GM08714 (cell line): ENCODE measurements around the gene LITAF.
"Not testable (repeated sequence)": the region's sequence is repeated elsewhere in the genome, so short reads cannot be mapped to it uniquely, and the experiment has no call there.

Source experiments
- H3K4me3 ChIP-seq: fragments of 200-500 bp; sonication (Bioruptor generic); 2 replicates; pipeline ENCODE4 v1.5.1; 2014; ENCODE audit warnings: mild to moderate bottlenecking, low read length, inconsistent platforms
- ZNF274 ChIP-seq: IDR thresholded peaks from 2 replicates; pipeline ENCODE4 v1.6.1; 2012; ENCODE audit warnings: mild to moderate bottlenecking, low read depth, low read length

Gene LITAF

GRCh38 chr16:11526655-11527350 is 59.9 kb downstream of the LITAF start:
- no peak for TF ChIP-seq ZNF274
- H3K4me3 ChIP-seq, result no peak overlapping the region

- TF ChIP-seq ZNF274, result no peak
Measured at GRCh38 chr16:11524098-11524760, 62.5 kb downstream of the LITAF start.

GRCh38 chr16:11521055-11521454 is 65.7 kb downstream of the LITAF start:
- no peak overlapping the region for H3K4me3 ChIP-seq
- no peak for TF ChIP-seq ZNF274

More at GRCh38 chr16:11524098-11524760, 62.5 kb downstream of the LITAF start:
- no peak overlapping the region for H3K4me3 ChIP-seq

- no peak for TF ChIP-seq ZNF274
- no peak overlapping the region for H3K4me3 ChIP-seq
Measured at GRCh38 chr16:11520442-11520841, 66.3 kb downstream of the LITAF start.

GRCh38 chr16:11517961-11518360 is 68.8 kb downstream of the LITAF start:
- TF ChIP-seq ZNF274, result no peak
- H3K4me3 ChIP-seq, result no peak overlapping the region

GRCh38 chr16:11515540-11516430 is 70.9 kb downstream of the LITAF start:
- TF ChIP-seq ZNF274, result no peak
- no peak overlapping the region for H3K4me3 ChIP-seq

- H3K4me3 ChIP-seq, result no peak overlapping the region
- TF ChIP-seq ZNF274, result no peak
Measured at GRCh38 chr16:11514283-11514682, 72.4 kb downstream of the LITAF start.

- not testable (repeated sequence) for H3K4me3 ChIP-seq
Measured at GRCh38 chr16:11513366-11513765, 73.4 kb downstream of the LITAF start.

- no peak overlapping the region for H3K4me3 ChIP-seq
Measured at GRCh38 chr16:11511801-11512200, 74.9 kb downstream of the LITAF start.

GRCh38 chr16:11511328-11511727 is 75.4 kb downstream of the LITAF start:
- no peak overlapping the region for H3K4me3 ChIP-seq
- TF ChIP-seq ZNF274, result no peak

More at GRCh38 chr16:11511801-11512200, 74.9 kb downstream of the LITAF start:
- no peak for TF ChIP-seq ZNF274

GRCh38 chr16:11510178-11510973 is 76.3 kb downstream of the LITAF start:
- TF ChIP-seq ZNF274, result no peak
- H3K4me3 ChIP-seq, result no peak overlapping the region

GRCh38 chr16:11507991-11508390 is 78.7 kb downstream of the LITAF start:
- H3K4me3 ChIP-seq, result no peak overlapping the region
- TF ChIP-seq ZNF274, result no peak

- no peak overlapping the region for H3K4me3 ChIP-seq
- no peak for TF ChIP-seq ZNF274
Measured at GRCh38 chr16:11507350-11507749, 79.4 kb downstream of the LITAF start.
